ES-I3 (cell line): Measurements from ENCODE around the gene BIN1.
A peak's percentile ranks its signal among the peaks of the same experiment; 100 is the strongest.

ENCODE experiments used
- H3K36me3 ChIP-seq: 2 replicates; pipeline ENCODE4 v1.6.1; 2013; ENCODE audit warnings: mild to moderate bottlenecking, low read length, control low read depth, moderate library complexity; ENCODE audit not compliant: insufficient read depth
- H3K4me1 ChIP-seq: 2 replicates; pipeline ENCODE4 v1.6.1; 2013; ENCODE audit warnings: mild to moderate bottlenecking, control low read depth, low read length; ENCODE audit not compliant: insufficient read depth
- H3K9ac ChIP-seq: 2 replicates; pipeline ENCODE4 v1.6.1; 2013; ENCODE audit warnings: low read depth, mild to moderate bottlenecking, low read length, moderate library complexity
- H3K9me3 ChIP-seq: 2 replicates; pipeline ENCODE4 v1.6.1; 2013; ENCODE audit warnings: mild to moderate bottlenecking, low read length, moderate library complexity; ENCODE audit not compliant: control insufficient read depth, insufficient read depth

The BIN1 gene

DNA sequence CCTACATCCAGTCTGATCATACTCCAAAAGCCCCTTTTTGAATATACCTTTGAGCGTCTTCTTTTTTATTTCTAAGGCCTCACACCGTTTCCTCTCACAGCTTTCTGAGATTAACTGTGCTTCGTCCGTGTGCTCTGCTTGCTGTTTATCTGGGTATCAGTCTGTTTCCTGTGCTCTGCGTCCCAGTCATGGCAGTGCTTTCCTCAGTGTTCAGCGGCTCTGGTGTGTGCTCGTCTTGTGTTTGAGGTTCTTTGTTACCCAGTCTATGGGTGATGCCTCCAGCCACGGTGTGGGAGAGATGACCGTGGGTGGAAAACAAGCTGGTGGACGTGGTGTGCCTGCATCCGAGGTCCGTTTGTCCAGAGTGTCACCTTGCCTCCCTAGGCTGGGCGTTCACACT lies 33.6 kb upstream of the BIN1 start:
- Histone ChIP-seq H3K9ac (no peak overlapping the region), H3K36me3 (no peaks in the 10 kb centered on the region), H3K9me3 (no peaks in the 10 kb centered on the region; the same call in 1 of the 2 replicates), H3K4me1 (no peaks in the 10 kb centered on the region)

DNA sequence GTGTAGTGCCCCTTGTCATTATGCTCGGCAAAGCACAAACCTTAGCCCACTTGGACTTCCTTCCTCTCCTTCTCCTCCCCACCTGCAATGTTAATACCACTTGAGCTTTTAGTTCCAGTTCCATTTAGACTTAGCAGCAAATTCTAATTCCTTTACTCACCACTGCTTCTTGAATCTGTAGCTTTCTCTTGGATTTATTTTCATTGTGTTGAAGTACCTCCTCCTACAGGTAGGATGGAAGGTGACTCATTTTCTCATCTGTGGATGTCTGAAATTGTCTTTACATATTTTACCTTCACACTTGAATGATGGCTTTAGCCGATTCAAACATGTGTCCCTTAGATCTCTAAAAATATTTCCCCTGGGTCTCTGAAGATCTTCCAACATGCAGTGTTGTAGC lies 32.8 kb upstream of the BIN1 start:
- Histone ChIP-seq H3K9me3 (no peaks in the 10 kb centered on the region; the same call in 1 of the 2 replicates), H3K4me1 (no peaks in the 10 kb centered on the region), H3K36me3 (no peaks in the 10 kb centered on the region), H3K9ac (no peak overlapping the region)

DNA sequence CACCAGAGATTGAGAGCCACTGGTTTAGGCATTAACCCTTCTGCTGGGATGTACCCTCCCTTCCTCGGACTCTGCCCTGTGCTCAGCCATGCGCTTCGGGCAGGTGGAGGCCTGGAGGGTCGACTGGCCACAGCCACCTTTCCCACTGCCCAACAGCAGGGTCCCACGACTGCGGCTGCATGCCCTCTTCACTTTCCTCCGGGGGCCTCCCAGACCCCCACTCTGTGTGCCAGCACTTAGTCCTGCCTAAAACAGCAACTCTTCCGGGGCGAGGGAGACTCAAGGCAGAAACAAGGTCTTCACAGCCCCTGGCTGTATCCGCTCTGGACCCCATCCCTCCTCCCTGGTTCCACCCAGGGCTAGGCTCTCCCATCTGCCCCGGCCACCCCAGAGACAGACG lies 31.3 kb upstream of the BIN1 start:
- H3K9ac ChIP-seq = no peak overlapping the region
- H3K4me1 ChIP-seq = no peaks in the 10 kb centered on the region
- H3K9me3 ChIP-seq = no peaks in the 10 kb centered on the region; the same call in 1 of the 2 replicates
- H3K36me3 ChIP-seq = no peaks in the 10 kb centered on the region

DNA sequence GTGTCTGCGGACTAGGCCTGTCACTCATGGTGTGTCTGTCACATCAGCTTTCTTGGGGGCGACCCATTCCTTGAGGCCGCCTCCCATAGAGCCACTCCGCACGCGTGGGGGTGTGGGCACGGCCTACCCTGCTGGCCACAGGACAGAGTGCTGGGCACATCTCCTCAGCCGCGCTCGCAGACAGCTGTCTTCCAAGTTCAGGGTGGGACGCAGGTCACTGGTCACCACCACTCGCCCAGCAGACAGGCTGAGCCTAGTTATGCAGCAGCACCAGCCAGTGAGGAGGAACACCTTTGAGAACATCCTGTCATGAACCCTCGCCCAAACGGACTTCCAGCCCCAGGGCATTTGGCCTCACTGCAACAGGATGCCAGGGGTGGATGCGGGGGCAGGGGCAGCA lies 30.8 kb upstream of the BIN1 start:
- Histone ChIP-seq H3K9me3 (no peaks in the 10 kb centered on the region; the same call in 1 of the 2 replicates), H3K4me1 (no peaks in the 10 kb centered on the region), H3K9ac (no peak overlapping the region)

DNA sequence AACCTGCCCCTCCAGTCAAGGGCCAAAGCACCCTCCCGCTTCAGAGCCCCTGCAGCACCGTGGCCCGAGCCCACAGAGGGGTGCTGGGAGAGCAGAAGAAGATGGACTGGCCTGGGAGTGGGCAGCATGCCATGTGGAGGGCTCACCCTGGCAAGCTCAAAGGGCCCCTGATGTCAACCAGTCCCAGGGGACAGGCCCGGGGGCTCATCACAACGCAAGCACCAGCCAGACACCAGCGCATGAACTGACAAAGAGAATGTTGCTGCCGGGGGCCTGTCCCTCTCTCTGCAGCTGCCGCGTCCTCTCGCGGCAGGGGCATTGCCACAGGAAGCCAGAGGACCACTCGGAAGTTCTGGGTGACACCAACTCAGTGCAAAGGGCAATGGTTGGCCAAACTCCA lies 30.3 kb upstream of the BIN1 start:
- Histone ChIP-seq H3K36me3 (no peaks in the 10 kb centered on the region), H3K4me1 (no peaks in the 10 kb centered on the region), H3K9me3 (no peaks in the 10 kb centered on the region; the same call in 1 of the 2 replicates), H3K9ac (no peak overlapping the region)

More for the DNA sequence above, 30.8 kb upstream of the BIN1 start:
- no peaks in the 10 kb centered on the region for H3K36me3 ChIP-seq

DNA sequence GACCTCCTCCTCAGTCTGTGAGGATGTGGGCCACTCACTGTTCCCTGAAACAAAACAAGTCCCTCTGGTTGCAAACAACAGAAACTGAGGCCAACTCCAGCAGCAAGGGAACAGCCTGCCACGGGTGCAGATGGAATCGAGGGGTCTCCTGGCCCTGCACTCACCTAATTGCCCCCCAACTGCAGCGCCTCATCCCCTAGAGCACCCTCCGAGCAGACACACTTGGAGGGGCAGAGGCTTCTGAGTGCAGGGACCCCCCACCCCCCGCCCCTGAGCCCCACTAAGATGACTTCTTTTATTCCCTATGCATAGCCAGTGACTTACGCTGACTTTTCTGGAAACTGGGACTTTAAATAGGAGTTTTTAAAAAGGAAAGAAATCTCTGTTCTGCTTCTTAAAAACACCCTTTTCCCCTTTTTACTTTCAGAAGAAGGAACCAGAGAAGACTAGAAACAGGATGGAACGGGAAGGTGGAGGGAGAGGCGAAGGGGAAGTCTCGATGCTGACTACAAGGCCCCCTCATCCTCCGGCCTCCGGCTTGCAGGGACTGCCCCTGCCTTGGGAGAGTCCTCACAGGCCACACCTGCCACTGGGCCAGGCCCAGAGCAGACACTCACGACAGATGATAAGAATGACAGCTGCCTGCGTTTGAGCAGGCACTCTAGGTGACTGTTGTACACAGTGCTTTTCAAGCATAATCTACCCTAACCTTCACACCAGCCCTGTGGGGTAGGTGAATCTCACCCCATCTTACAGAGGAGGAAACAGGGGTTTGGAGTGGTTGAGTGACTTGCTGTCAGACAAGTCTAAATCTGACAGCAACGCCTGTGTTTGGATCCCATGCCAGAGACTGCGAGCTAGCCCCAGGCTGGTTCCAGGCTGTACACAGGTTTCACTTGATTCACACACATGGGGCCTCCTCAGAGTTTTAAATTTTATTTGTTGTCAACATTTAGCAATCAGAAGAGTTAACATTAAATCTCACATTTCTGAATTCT lies 28.2 kb upstream of the BIN1 start:
- Histone ChIP-seq H3K9ac (no peak overlapping the region), H3K36me3 (no peaks in the 10 kb centered on the region), H3K9me3 (peaks cover 3% of the 10 kb centered on the region), H3K4me1 (no peaks in the 10 kb centered on the region)

DNA sequence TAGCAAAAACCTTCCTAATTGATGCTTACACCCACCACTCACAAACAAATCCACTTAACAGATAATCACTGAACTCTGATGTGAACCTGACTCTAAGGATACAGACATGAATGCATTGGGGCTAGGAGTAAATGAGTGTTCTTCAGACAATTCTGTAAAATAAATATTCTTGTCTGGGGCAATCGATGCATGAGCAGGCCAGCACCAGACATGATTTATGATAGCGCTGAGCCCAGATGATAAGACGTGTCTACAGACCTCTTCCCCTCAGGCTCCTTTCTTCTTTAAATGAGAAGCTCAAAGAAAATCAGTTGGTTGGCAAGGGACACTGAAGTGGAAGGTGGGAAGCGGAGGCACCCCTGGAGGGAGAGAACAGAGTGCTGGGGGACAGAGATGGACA lies 27.3 kb upstream of the BIN1 start:
- no peaks in the 10 kb centered on the region for H3K36me3 ChIP-seq
- no peaks in the 10 kb centered on the region for H3K4me1 ChIP-seq
- no peak overlapping the region for H3K9ac ChIP-seq
- H3K9me3 ChIP-seq = peaks cover 3% of the 10 kb centered on the region

DNA sequence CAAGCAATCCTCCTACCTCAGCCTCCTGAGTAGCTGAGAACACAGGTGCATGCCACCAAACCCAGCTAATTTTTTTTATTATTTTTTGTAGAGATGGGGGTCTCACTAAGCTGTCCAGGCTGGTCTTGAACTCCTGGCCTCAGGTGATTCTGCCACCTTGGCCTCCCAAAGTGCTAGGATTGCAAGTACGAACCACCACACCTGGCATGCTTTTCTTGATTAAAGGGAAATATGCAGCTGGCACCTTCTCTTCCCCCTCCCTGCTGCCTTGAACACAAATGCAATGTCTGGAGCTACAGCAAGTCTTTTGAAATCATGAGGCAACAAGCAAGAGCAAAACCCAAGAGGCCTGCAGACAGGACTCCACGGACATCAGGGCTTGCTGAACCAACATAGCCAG lies 26.8 kb upstream of the BIN1 start:
- Histone ChIP-seq H3K36me3 (no peaks in the 10 kb centered on the region), H3K9me3 (peaks cover 3% of the 10 kb centered on the region; the same call in 1 of the 2 replicates), H3K9ac (no peak overlapping the region), H3K4me1 (peaks cover 2% of the 10 kb centered on the region; the same call in 1 of the 2 replicates)

DNA sequence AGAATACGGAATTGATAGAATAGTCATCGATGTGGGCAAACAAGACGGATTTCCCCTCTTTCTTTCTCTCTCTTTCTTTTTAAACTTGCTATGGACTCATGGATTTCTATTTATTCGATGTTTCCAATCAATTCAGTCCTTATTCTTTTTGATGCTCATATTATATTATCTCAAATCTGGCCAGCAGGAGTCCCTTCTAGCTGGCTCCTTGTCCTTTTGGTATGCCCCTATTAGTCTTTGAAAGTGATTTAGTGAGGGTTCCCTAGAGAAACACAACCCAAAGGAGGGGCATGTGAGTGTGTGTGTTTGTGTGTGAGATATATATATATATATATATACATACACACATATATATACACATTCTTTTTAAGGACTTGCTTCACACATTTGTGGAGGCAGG lies 23.5 kb upstream of the BIN1 start:
- H3K36me3 ChIP-seq = no peaks in the 10 kb centered on the region
- H3K9me3 ChIP-seq = peaks cover 3% of the 10 kb centered on the region; the same call in 1 of the 2 replicates
- H3K4me1 ChIP-seq = peaks cover 5% of the 10 kb centered on the region; the same call in 1 of the 2 replicates
- H3K9ac ChIP-seq = no peak overlapping the region

DNA sequence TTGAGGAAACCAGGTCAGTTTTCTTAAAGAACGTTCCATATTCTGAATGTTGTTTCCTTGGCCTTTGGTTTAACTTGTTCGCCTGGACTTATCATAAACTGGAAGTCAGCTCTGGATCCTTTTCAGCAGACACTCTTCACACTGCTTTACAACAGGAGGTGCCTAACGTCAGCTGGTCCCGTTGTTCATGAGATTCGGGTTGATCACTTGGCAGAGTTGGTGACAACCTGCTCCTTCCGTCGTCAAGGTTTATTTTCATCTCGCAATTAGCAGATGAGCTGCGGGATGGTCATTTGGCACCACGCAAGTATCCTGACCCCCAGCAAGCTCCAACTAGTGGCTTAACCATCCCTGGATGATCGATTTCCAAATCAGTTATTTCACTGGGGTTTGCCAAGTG lies 23.0 kb upstream of the BIN1 start:
- Histone ChIP-seq H3K9ac (no peak overlapping the region), H3K36me3 (no peaks in the 10 kb centered on the region), H3K4me1 (peaks cover 5% of the 10 kb centered on the region; the same call in 1 of the 2 replicates), H3K9me3 (peaks cover 3% of the 10 kb centered on the region; the same call in 1 of the 2 replicates)

DNA sequence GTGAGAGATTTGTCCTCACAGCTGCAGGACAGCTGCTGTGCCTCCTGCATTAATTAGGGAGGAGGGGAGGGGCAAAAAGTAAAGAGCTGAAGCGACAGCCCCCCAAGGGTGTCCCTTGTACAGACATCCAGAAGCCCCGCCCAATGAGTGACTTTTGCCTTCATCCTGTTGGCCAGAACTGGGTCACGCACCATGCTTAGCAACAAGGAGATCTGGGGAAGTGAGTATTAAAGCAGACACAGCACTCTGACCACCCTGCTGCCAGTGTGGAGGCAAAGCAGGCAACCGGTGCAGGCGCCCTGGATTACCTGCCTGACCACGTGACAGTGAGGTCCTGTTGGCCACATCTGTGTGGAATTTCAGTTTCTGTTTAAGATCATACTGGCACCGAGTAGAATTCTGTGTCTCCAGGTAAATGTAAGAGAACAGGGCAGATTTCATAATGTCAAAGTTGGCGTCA lies 21.5 kb upstream of the BIN1 start:
- no peaks in the 10 kb centered on the region for H3K36me3 ChIP-seq
- peak overlapping the region; percentile 20; the same call in 1 of the 2 replicates for H3K9ac ChIP-seq
- peaks cover 5% of the 10 kb centered on the region; the same call in 1 of the 2 replicates for H3K4me1 ChIP-seq
- peaks cover 3% of the 10 kb centered on the region; the same call in 1 of the 2 replicates for H3K9me3 ChIP-seq

DNA sequence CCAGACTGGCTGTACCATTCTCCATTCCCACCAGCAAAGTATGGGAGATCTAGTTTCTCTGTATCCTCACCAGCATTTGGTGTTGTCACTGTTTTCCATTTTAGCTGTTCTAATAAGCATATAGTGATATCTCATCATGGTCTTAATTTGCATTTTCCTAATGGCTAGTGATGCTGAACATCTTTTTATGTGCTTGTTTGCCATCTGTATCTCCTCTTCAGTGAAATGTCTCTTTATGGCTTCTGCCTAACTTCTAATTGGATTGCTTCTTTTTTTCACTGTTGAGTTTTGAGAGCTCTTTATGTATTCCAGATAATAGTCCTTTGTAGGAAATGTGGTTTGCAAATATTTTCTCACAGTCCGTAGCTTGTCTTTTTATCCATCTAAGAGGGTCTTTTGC lies 18.9 kb upstream of the BIN1 start:
- H3K4me1 ChIP-seq = peaks cover 5% of the 10 kb centered on the region; the same call in 1 of the 2 replicates

DNA sequence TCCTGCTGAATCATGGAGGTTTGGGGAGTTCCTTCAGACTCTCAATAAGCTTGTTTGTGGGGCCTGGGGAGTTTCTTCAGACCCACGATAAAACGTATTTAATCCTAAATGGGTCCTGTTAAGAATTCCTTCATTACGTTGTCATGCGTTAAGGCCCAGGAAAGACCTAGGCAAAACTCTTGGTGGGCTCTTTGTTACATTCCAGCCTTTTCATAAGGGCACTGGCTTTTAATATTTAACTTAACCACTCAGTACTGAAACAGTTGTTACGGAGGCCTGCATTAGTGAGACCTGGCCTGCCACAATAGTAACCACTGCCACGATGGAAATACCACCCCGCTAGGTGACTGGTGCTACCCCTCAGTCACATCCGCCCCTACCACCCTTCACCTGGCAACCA lies 17.5 kb upstream of the BIN1 start:
- H3K9me3 ChIP-seq = peaks cover 7% of the 10 kb centered on the region; the same call in 1 of the 2 replicates
- H3K4me1 ChIP-seq = peaks cover 5% of the 10 kb centered on the region; the same call in 1 of the 2 replicates
- no peaks in the 10 kb centered on the region for H3K36me3 ChIP-seq
- no peak overlapping the region for H3K9ac ChIP-seq

More for the DNA sequence above, 18.9 kb upstream of the BIN1 start:
- no peaks in the 10 kb centered on the region for H3K36me3 ChIP-seq
- no peak overlapping the region for H3K9ac ChIP-seq
- peaks cover 7% of the 10 kb centered on the region; the same call in 1 of the 2 replicates for H3K9me3 ChIP-seq

DNA sequence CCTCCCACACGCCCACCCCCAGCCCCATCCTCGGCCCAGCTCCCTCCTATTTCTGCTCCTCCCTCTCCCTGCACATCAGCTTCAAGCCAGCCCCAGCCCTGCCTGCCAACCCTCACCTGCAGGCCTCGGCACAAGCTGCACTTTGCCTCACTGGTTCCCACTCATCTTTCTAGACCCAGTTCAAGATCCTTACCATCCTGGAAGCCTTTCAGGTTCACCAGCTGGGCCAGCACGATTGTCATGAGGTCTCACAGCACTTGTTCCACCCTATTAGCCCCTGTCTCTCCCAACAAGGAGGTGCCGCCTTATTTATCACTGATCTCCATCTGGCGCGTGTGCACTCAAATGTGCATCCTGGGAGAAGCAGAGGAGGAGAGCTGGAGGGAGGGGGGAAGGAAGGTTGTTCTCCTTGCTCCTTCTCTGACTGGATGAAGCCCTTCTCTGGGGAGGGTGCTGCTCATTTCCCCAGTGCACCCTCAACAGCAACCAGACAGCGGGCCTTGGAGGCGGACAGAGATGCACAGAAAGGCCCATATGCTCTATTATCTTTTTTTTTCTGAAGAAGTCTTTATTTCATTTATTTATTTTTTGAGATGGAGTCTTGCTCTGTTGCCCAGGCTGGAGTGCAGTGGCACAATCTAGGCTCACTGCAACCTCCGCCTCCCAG lies 15.5 kb upstream of the BIN1 start:
- no peaks in the 10 kb centered on the region for H3K4me1 ChIP-seq
- peaks cover 7% of the 10 kb centered on the region; the same call in 1 of the 2 replicates for H3K9me3 ChIP-seq
- H3K9ac ChIP-seq = no peak overlapping the region
- no peaks in the 10 kb centered on the region for H3K36me3 ChIP-seq
